ENCODE results near the gene CLASRP.

GRCh38 chr19:45101806-45102205 is 63.0 kb downstream of the CLASRP start:
- no peak for TF ChIP-seq TAF1 (IDR thresholded peaks at IDR 0.05; ENCODE audit: borderline replicate concordance, insufficient read depth, low read length)
- TF ChIP-seq REST (IDR thresholded peaks at IDR 0.05; ENCODE audit: insufficient read depth in 1 of 2, low read depth in 2 of 2, low read length in 2 of 2): no peak
